ENCODE measurements around the gene NEMF. TPM values are rescaled to one million over a fixed set of nuclear protein-coding genes. Genes with fewer than 3 reads are reported as not detected.

NEMF gene
- total RNA-seq, 1 experiment from 2014 or later: 55.0 TPM

- H3K4me3 Mint-ChIP-seq (ENCODE audit: unreplicated experiment): no peak overlapping the region
- peak overlapping the region; percentile 28 for H3K27ac Mint-ChIP-seq (ENCODE audit: low read depth, unreplicated experiment)
- no peaks in the 10 kb centered on the region for H3K4me1 Mint-ChIP-seq (ENCODE audit: insufficient read depth, unreplicated experiment)
- POLR2A ChIA-PET: interaction anchor here (0.8 to 1.4 kb wide), 3 partner anchors 14 to 118 kb away, joined by 3 to 4 read pairs (median 3); no protein-coding TSS in a partner anchor
- no peak for TF ChIP-seq CTCF (IDR thresholded peaks at IDR 0.05; ENCODE audit: unreplicated experiment)
- no TSS peak for BruUV-seq (replicated peaks)
- intact Hi-C loops (cut with micrococcal nuclease): no loop called here
- peak; percentile 34 for DNase-seq (ENCODE audit: unreplicated experiment)
- H3K36me3 Mint-ChIP-seq (ENCODE audit: insufficient read depth, unreplicated experiment): no peaks in the 10 kb centered on the region
- H3K9me3 Mint-ChIP-seq (ENCODE audit: unreplicated experiment): no peaks in the 10 kb centered on the region
- CTCF ChIA-PET: interaction anchor here (0.6 kb wide), 1 partner anchor 434 kb away, joined by 4 read pairs; no protein-coding TSS in a partner anchor
- no peaks in the 10 kb centered on the region for H3K27me3 Mint-ChIP-seq (ENCODE audit: insufficient read depth, unreplicated experiment)
Observed at GRCh38 chr14:49882826-49883694, 30.5 kb upstream of the NEMF start.

- POLR2A ChIA-PET: interaction anchor here (0.6 to 1.4 kb wide), 2 partner anchors 12 to 637 kb away, joined by 3 read pairs; no protein-coding TSS in a partner anchor
Observed at GRCh38 chr14:49881350-49882001, 28.9 kb upstream of the NEMF start.

GRCh38 chr14:49880267-49881064, 27.9 kb upstream of the NEMF start:
- no peaks in the 10 kb centered on the region for H3K36me3 Mint-ChIP-seq (ENCODE audit: insufficient read depth, unreplicated experiment)
- no peak overlapping the region for H3K27ac Mint-ChIP-seq (ENCODE audit: low read depth, unreplicated experiment)
- H3K4me3 Mint-ChIP-seq (ENCODE audit: unreplicated experiment): no peak overlapping the region
- POLR2A ChIA-PET: no interaction called here
- CTCF ChIA-PET: interaction anchor here (0.6 to 1.1 kb wide), 9 partner anchors 10 to 567 kb away, joined by 3 to 8 read pairs (median 4); no protein-coding TSS in a partner anchor
- no peaks in the 10 kb centered on the region for H3K27me3 Mint-ChIP-seq (ENCODE audit: insufficient read depth, unreplicated experiment)
- DNase-seq (ENCODE audit: unreplicated experiment): no peak
- no TSS peak for BruUV-seq (replicated peaks)
- TF ChIP-seq CTCF (IDR thresholded peaks at IDR 0.05; ENCODE audit: unreplicated experiment): no peak
- no peaks in the 10 kb centered on the region for H3K4me1 Mint-ChIP-seq (ENCODE audit: insufficient read depth, unreplicated experiment)
- no peaks in the 10 kb centered on the region for H3K9me3 Mint-ChIP-seq (ENCODE audit: unreplicated experiment)
- intact Hi-C loops (cut with micrococcal nuclease): no loop called here

More at GRCh38 chr14:49881350-49882001, 28.9 kb upstream of the NEMF start:
- no peaks in the 10 kb centered on the region for H3K9me3 Mint-ChIP-seq (ENCODE audit: unreplicated experiment)
- H3K27ac Mint-ChIP-seq (ENCODE audit: low read depth, unreplicated experiment): no peak overlapping the region
- intact Hi-C loops (cut with micrococcal nuclease): no loop called here
- no peaks in the 10 kb centered on the region for H3K27me3 Mint-ChIP-seq (ENCODE audit: insufficient read depth, unreplicated experiment)
- H3K4me1 Mint-ChIP-seq (ENCODE audit: insufficient read depth, unreplicated experiment): no peaks in the 10 kb centered on the region
- DNase-seq (ENCODE audit: unreplicated experiment): no peak
- no TSS peak for BruUV-seq (replicated peaks)
- H3K36me3 Mint-ChIP-seq (ENCODE audit: insufficient read depth, unreplicated experiment): no peaks in the 10 kb centered on the region
- H3K4me3 Mint-ChIP-seq (ENCODE audit: unreplicated experiment): no peak overlapping the region
- TF ChIP-seq CTCF (IDR thresholded peaks at IDR 0.05; ENCODE audit: unreplicated experiment): no peak
- CTCF ChIA-PET: interaction anchor here (0.5 to 1.3 kb wide), 4 partner anchors 12 to 29 kb away, joined by 3 to 5 read pairs (median 4); no protein-coding TSS in a partner anchor
